Keratinocyte (primary cell): ENCODE results near the gene AP1AR. TPM values are rescaled to one million over a fixed set of nuclear protein-coding genes. Genes with fewer than 3 reads are reported as not detected.

Experiments used
- DNase-seq: peaks from one replicate; pipeline ENCODE4 v3.0.0-alpha.2; 2011; ENCODE audit warnings: low read depth, missing footprints, low spot score
- FAIRE-seq: peaks from 2 replicates; lab custom pipeline; 2011; peaks lifted over from hg19 to GRCh38; lab: Jason Lieb, UNC
- H2AFZ ChIP-seq: 2 replicates; pipeline ENCODE4 v1.6.0; 2012; ENCODE audit warnings: low read length, control low read depth, inconsistent platforms; ENCODE audit not compliant: control insufficient read depth
- H3K27ac ChIP-seq: 2 replicates; pipeline ENCODE4 v1.5.1; 2011; ENCODE audit warnings: low read length; ENCODE audit not compliant: control insufficient read depth, insufficient read depth
- H3K27me3 ChIP-seq: 3 replicates; pipeline ENCODE4 v1.6.0; 2011; ENCODE audit warnings: low read length; ENCODE audit not compliant: control insufficient read depth, insufficient read depth; ENCODE audit errors: extremely low read depth
- H3K36me3 ChIP-seq, 2 experiments: 2 replicates in 1 of 2; 3 replicates in 1 of 2; pipeline ENCODE4 v1.5.1; 2011; ENCODE audit warnings: low read length in 2 of 2, mild to moderate bottlenecking in 1 of 2; ENCODE audit not compliant: control insufficient read depth in 2 of 2, insufficient read depth in 2 of 2; ENCODE audit errors: extremely low read depth in 1 of 2
- H3K4me1 ChIP-seq: 3 replicates; pipeline ENCODE4 v1.5.1; 2011; ENCODE audit warnings: low read length; ENCODE audit not compliant: control insufficient read depth, insufficient read depth; ENCODE audit errors: extremely low read depth
- H3K4me2 ChIP-seq: 3 replicates; pipeline ENCODE4 v1.6.0; 2011; ENCODE audit warnings: low read depth, low read length; ENCODE audit not compliant: control insufficient read depth, insufficient read depth; ENCODE audit errors: extremely low read depth
- H3K4me3 ChIP-seq, 3 experiments: fragments of 200-600 bp in 1 of 3; sonication (generic) in 1 of 3; 2 replicates in 2 of 3; 3 replicates in 1 of 3; pipeline ENCODE4 v1.5.1; 2011 to 2016; ENCODE audit warnings: low read length in 3 of 3, mild to moderate bottlenecking in 3 of 3, control low read depth in 2 of 3, inconsistent platforms in 1 of 3, low read depth in 1 of 3, mixed read lengths in 1 of 3, mixed run types in 1 of 3, moderate library complexity in 1 of 3; ENCODE audit not compliant: control insufficient read depth in 2 of 3, insufficient read depth in 2 of 3; ENCODE audit errors: extremely low read depth in 1 of 3
- H3K79me2 ChIP-seq: 2 replicates; pipeline ENCODE4 v1.6.0; 2012; ENCODE audit warnings: low read length; ENCODE audit not compliant: control insufficient read depth, insufficient read depth
- H3K9ac ChIP-seq: 3 replicates; pipeline ENCODE4 v1.6.0; 2011; ENCODE audit warnings: low read length; ENCODE audit not compliant: control insufficient read depth, insufficient read depth; ENCODE audit errors: extremely low read depth
- H3K9me1 ChIP-seq: 3 replicates; pipeline ENCODE4 v1.6.0; 2011; ENCODE audit warnings: low read length; ENCODE audit not compliant: control insufficient read depth, insufficient read depth; ENCODE audit errors: extremely low read depth
- H3K9me3 ChIP-seq: 2 replicates; pipeline ENCODE4 v1.5.1; 2012; ENCODE audit warnings: low read depth, low read length; ENCODE audit not compliant: control insufficient read depth
- H4K20me1 ChIP-seq: 3 replicates; pipeline ENCODE4 v1.6.0; 2011; ENCODE audit warnings: low read length; ENCODE audit not compliant: control insufficient read depth, insufficient read depth; ENCODE audit errors: extremely low read depth
- EZH2 ChIP-seq: IDR thresholded peaks from one replicate; pipeline ENCODE4 v1.6.1; 2012; ENCODE audit warnings: inconsistent platforms, mild to moderate bottlenecking, low read length, moderate library complexity
- dilution Hi-C: fragments of 300-500 bp; cut with MboI; formaldehyde crosslinking; loops from one replicate; pipeline ENCODE4 v1.7.0; 2020; ENCODE audit warnings: low sequenced_read_pairs; ENCODE audit not compliant: extremely low pct_ligation_motif_present
- polyA plus RNA-seq, 5 experiments: library from polyadenylated mRNA; depleted of rRNA in 3 of 5; stranded (reverse) in 3 of 5; stranded (forward) in 1 of 5; unstranded in 1 of 5; fragments of >200 nt; gene quantifications; 1 replicate in 1 of 5; 2 replicates in 3 of 5; 3 replicates in 1 of 5; pipeline versions ENCODE4 v1.2.1 to v1.2.3, GENCODE V29; 2011 to 2012; ENCODE audit warnings: missing spikeins in 2 of 5, low read depth in 1 of 5, low replicate concordance in 1 of 5
- TF ChIP-seq, protein P1 (sequence below), 3 experiments: IDR thresholded peaks in 1 of 3; conservative IDR thresholded peaks in 1 of 3; optimal IDR thresholded peaks in 1 of 3; 2 replicates in 2 of 3; 3 replicates in 1 of 3; pipeline versions ENCODE3 to v1.5.1; 2011; ENCODE audit warnings: low read length in 3 of 3, mild to moderate bottlenecking in 3 of 3, moderate library complexity in 2 of 3, control low read depth in 1 of 3, inconsistent platforms in 1 of 3; ENCODE audit not compliant: insufficient read depth in 2 of 3; ENCODE audit errors: extremely low read depth in 1 of 3

The AP1AR gene
- polyA plus RNA-seq, 1 donor (not counting 4 experiments of a cell fraction or from before 2014, with no cell fraction given) = 17.5 TPM

- dilution Hi-C loops = no loop called here
- Histone ChIP-seq H3K4me3 (no peak overlapping the region), H3K27ac (no peak overlapping the region), H3K4me2 (no peak overlapping the region), H4K20me1 (no peaks in the 10 kb centered on the region), H2AFZ (no peak overlapping the region), H3K9ac (no peak overlapping the region), H3K27me3 (no peaks in the 10 kb centered on the region), H3K79me2 (no peaks in the 10 kb centered on the region), H3K9me1 (no peaks in the 10 kb centered on the region), H3K36me3 (no peaks in the 10 kb centered on the region), H3K9me3 (no peaks in the 10 kb centered on the region), H3K4me1 (no peaks in the 10 kb centered on the region)
- no peak for DNase-seq
- TF ChIP-seq, protein P1, sequence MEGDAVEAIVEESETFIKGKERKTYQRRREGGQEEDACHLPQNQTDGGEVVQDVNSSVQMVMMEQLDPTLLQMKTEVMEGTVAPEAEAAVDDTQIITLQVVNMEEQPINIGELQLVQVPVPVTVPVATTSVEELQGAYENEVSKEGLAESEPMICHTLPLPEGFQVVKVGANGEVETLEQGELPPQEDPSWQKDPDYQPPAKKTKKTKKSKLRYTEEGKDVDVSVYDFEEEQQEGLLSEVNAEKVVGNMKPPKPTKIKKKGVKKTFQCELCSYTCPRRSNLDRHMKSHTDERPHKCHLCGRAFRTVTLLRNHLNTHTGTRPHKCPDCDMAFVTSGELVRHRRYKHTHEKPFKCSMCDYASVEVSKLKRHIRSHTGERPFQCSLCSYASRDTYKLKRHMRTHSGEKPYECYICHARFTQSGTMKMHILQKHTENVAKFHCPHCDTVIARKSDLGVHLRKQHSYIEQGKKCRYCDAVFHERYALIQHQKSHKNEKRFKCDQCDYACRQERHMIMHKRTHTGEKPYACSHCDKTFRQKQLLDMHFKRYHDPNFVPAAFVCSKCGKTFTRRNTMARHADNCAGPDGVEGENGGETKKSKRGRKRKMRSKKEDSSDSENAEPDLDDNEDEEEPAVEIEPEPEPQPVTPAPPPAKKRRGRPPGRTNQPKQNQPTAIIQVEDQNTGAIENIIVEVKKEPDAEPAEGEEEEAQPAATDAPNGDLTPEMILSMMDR (optimal IDR thresholded peaks at IDR 0.05 in 1 of 3, IDR thresholded peaks at IDR 0.05 in 1 of 3, conservative IDR thresholded peaks at IDR 0.05 in 1 of 3; ENCODE audit: extremely low read depth in 1 of 3, insufficient read depth in 2 of 3, low read length in 3 of 3) = no peak
- TF ChIP-seq EZH2 = no peak
- FAIRE-seq = no peak
Observed at GRCh38 chr4:112252234-112252633, 20.6 kb downstream of the AP1AR start.

- no peak for TF ChIP-seq EZH2
- TF ChIP-seq, protein P1 (optimal IDR thresholded peaks at IDR 0.05 in 1 of 3, IDR thresholded peaks at IDR 0.05 in 1 of 3, conservative IDR thresholded peaks at IDR 0.05 in 1 of 3; ENCODE audit: extremely low read depth in 1 of 3, insufficient read depth in 2 of 3, low read length in 3 of 3) = no peak
- Histone ChIP-seq H3K9ac (no peak overlapping the region), H4K20me1 (no peaks in the 10 kb centered on the region), H3K36me3 (no peaks in the 10 kb centered on the region), H3K4me3 (no peak overlapping the region), H3K79me2 (no peaks in the 10 kb centered on the region), H3K9me3 (no peaks in the 10 kb centered on the region), H2AFZ (no peak overlapping the region), H3K27ac (no peak overlapping the region), H3K4me1 (no peaks in the 10 kb centered on the region), H3K27me3 (no peaks in the 10 kb centered on the region), H3K4me2 (no peak overlapping the region), H3K9me1 (no peaks in the 10 kb centered on the region)
- dilution Hi-C loops = no loop called here
- no peak for DNase-seq
- no peak for FAIRE-seq
Observed at GRCh38 chr4:112253382-112254000, 21.9 kb downstream of the AP1AR start.
